Measurements from ENCODE around the gene LDLRAP1.

GRCh38 chr1:25516686-25517085, 26.7 kb upstream of the LDLRAP1 start:
- no peak for TF ChIP-seq CTCF (IDR thresholded peaks at IDR 0.05)
- TF ChIP-seq POLR2A (IDR thresholded peaks at IDR 0.05): no peak

All from sigmoid colon (tissue), 3 donors.